Cerebellar cortex (tissue), 1 donor: ENCODE results near the gene CDH24.

Experiments used
- DNase-seq: peaks from one replicate; pipeline ENCODE4 v3.0.0-alpha.2; 2015; ENCODE audit warnings: low spot score

The CDH24 gene

GRCh38 chr14:23043145-23043544 lies 14.2 kb downstream of the CDH24 start:
- no peak for DNase-seq

GRCh38 chr14:23042162-23042965 lies 15.0 kb downstream of the CDH24 start, which contains the start of gene PSMB11:
Gene PSMB11, plus strand, starts transcription at chr14:23042212. Its CDS starts 14 bp downstream, at chr14:23042226.
- no peak for DNase-seq

GRCh38 chr14:23041729-23042128 lies 15.6 kb downstream of the CDH24 start:
- no peak for DNase-seq

DNA sequence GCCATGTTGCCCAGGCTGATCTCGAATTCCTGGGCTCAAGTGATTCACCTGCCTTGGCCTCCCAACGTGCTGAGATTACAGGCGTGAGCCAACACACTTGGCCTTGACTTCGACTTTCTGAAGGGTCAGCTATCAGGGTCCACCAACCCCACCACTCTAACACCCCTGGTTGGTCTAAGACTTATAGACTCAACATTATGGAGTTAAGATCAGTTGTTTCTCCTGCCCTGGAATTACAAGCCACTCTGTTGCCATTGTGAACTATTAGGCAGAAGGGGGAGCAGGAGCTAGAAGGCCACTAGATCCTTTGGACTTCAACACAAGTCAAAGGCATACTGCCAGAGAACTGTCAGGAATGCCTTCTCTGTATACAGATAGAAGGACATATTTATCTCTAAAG lies 17.2 kb downstream of the CDH24 start:
- DNase-seq = no peak

GRCh38 chr14:23035303-23036144 lies 21.8 kb downstream of the CDH24 start:
- DNase-seq = no peak

DNA sequence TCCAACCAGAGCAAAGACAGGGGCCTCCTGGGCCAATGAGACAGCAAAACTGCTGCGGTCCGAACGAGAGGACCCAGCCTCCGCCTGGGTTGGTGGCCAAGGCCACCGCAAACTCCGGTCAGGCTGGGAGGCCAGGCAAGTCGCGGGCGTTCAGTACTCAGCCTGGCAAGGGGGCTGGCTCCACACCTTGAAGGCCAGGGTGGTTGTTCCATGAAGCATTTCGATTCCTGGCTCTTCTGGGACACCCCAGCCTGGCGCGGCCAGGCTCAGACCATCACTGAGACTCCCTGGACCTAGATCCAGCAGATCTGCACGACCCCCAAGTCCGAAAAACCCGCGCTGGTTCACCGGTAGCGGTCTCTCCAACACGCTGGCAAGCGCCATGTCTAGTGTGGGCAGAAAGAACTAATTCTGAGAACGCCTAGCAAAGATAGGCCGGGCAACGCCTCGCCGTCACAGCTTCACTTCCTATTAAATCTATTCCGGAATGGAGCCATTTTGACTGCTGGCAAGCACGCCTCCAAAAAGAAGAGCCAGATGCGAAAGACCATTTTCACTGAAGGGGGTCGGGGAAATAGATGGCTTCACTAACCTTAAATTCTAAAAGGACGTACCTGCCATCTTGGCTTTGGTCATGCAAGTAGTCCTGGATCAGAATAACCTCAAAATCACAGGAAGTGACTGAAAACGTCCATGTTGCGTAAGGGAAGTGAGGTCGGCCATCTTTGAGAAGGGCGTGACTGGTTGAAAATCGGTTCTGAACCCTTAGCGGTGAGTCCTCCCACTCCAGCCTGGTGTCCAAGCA lies 22.6 kb downstream of the CDH24 start, which contains the start of gene PSMB5:
Gene PSMB5, minus strand, starts transcription at position 403 of the 805 bp plus-strand sequence. Its CDS starts 19 bp downstream, at position 384.
- peak; percentile 99 for DNase-seq

DNA sequence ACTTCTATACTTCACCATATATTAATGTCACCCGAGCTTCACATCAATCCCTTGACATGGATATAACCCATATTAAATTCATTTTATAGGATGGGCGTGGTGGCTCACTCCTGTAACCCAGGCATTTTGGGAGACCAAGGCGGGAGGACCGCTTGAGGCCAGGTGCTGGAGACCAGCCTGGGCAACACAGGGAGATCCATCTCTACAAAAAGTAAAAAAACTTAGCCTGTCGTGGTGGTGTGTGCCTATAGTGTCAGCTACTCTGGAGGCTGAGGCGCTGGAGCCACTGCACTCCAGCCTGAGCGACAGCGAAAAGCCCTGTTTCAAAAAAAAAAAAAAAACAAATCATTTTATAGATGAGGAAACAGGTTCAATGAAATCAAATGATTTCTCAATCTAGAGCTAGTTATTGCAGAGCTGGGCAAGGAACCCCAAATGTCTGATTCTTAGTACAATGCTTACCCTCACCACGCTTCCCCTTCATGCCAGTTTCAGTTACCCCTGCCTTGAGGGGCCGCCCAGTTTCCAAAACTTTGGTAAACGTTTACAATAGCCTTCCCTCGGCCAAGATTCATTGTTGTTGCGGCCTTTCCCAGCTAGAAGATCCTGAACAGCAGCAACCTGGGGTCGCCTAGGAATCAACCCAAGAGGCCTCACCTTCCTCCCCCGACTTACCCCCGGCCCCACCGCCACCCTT lies 23.4 kb downstream of the CDH24 start:
- DNase-seq = no peak

GRCh38 chr14:23033251-23033727 lies 24.0 kb downstream of the CDH24 start:
- DNase-seq = no peak

DNA sequence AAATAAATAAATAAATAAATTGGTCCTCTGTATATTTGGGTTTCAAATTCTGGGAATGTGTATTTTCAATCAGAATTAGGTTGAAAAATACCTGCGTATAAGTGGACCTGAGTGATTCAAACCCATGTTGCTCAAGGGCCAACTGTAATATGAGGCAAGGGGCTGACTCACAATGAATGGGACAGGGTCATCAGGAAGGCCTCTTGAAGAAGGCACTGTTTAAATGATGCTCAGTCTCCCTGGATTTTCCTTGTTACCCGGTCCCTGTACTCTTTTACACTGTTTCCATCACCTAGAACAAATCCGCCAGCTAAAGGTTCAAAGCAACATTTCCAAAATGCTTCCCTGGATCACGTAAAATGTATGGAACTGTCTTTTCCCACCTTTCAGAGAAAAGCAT lies 26.4 kb downstream of the CDH24 start:
- no peak for DNase-seq

DNA sequence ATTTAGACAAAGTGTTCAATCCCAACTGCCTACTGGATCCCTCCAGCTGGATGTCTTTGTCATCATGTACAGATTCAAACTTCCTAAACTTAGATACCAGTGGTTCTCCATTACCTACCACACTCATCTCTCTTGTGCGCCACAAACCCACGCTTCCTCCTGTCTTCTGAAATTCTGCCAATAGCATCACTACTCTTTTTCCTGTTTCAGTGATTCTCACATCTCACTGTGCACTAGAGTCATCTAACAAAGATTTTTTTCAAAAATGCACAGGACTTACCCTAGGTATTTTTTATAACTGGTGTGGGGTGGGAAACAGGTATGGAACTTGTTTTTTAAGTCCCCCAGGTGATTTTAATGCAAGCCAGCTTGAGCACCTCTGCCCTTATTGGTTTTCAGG lies 28.5 kb downstream of the CDH24 start:
- no peak for DNase-seq

DNA sequence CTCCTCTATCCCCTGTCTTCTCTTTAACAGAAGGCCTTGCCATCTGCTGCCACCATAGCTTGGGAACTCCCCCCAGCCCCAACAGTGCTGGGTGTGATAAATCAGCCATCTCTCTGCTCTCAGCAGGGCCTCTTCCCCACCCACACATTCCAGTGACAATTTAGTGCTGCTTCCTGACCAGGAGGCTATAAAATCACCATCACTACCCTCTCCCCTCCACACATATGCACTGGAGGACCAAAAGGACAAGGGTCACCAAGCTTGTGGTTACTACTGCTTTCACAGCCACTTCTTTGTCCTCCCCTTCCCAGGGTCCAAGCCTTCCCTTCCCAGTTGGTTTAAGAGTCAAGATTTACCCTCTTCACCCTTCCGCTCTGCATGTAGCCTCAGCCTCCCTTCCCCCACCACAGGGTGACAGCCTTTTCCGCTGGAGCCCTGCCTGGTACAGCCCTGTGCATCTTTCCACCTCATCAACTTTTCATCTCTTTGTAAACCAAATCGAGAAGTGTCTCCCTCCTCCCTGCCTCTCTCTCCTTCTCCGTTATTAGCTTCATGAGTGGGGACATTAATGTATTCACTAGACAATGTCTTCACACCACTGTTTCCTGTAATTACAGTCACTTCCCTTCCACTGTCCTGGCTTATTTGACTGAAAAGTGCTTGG lies 32.0 kb downstream of the CDH24 start:
- no peak for DNase-seq

- DNase-seq = no peak
These were observed 32.7 kb downstream of the CDH24 start for GRCh38 chr14:23024612-23025075.

- DNase-seq = no peak
These were observed 33.5 kb downstream of the CDH24 start for GRCh38 chr14:23023795-23024152.

GRCh38 chr14:23023022-23023794 lies 34.1 kb downstream of the CDH24 start:
- no peak for DNase-seq

- no peak for DNase-seq
These were observed 35.4 kb downstream of the CDH24 start for GRCh38 chr14:23021889-23022442.

DNA sequence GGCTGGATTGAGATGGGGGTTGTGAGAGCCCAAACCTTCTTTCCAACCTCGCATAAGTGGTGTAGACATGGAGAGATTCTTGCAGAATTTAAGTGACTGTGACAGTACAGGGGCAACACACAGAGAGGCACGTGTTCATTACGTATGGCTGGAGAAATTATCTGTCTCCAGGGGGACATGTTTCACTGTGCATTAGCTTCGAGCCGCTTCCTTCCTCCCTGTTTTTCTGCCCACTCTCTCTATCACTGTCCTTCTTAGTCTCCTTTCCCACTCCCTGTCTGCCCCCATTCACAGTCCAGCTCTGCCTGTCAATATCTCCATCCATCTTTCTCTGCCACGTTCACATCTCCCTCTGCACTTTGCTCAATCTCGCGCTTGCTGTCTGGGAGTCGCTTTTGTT lies 35.9 kb downstream of the CDH24 start:
- no peak for DNase-seq

DNA sequence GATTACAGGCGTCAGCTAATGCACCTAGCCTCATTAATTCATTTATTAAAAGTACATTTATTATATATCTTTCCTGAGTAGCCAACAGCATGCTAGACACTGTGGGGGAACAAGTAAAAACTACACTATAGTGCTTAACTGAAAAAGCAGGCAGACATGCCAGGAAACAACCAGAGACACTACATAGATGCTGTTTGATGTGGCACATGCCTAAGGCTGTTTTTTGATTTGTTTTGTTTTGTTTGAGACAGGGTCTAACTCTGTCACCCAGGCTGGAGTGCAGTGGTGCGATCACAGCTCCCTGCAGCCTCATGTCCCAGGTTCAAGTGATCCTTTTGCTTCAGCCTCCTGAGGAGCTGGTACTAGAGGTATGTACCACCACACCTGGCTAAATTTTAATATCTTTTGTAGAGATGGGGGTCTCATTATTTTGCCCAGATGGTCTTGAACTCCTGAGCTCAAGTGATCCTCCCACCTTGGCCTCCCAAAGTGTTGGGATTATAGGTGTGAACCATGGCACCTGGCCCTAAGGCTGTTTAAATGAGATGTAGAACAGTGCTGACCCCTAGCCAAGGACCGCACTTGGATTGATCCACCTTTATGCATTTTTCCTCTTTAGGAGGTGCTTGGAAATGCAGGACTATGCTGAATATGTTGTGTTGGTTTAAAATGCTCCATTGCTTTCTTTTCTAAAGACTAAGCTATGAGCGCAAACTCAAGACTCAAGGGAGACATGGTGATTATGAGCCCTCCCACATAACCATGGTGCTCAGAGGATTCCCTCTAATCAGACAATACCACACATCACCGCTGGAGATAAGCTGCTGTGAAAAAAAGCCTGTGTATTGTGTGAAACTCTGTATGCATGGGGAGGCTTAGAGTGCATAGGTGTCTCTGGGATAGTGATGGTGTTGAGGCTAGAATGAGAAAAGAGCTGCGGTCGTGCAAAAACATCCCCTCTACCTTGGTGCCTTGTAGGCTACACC lies 36.9 kb downstream of the CDH24 start:
- DNase-seq = no peak

DNA sequence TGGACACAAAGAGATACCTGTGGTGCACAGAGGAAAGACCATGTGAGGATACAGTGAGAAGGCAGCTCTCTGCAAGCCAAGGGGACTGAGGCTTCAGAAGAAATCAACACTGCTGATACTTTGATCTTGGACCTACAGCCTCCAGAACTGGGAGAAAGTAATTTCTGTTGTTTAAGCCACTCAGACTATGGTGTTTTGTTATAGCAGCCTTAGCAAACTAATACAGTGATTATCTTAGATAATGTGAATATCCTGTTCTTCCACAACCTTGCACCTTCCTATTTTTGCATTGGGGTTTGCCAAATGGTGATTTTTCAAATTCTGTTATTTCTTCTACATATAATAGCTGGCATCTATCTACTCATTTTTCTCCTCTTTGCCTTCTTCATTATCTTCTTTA lies 39.2 kb downstream of the CDH24 start:
- DNase-seq = no peak
